ENCODE measurements around the gene AGAP1. TPM values are rescaled to one million over a fixed set of nuclear protein-coding genes. Genes with fewer than 3 reads are reported as not detected.

AGAP1 gene
- polyA plus RNA-seq, 1 experiment = 12.4 TPM

GRCh38 chr2:235556086-235556485 lies 62.2 kb downstream of the AGAP1 start:
- ChIA-PET POLR2A (no interaction called here), CTCF (no interaction called here)
- Histone ChIP-seq H3K27ac (ENCODE audit: low read depth, low read length) (no peak overlapping the region), H3K9me3 (ENCODE audit: control insufficient read depth, insufficient read depth, low read length) (no peaks in the 10 kb centered on the region; the same call in 1 of the 2 replicates), H3K27me3 (ENCODE audit: control insufficient read depth, insufficient read depth, low read length) (no peaks in the 10 kb centered on the region), H3K4me3 (ENCODE audit: low read depth, low read length) (no peak overlapping the region)
- no peak for DNase-seq (ENCODE audit: low read depth, low spot score)
- TF ChIP-seq, protein P1, sequence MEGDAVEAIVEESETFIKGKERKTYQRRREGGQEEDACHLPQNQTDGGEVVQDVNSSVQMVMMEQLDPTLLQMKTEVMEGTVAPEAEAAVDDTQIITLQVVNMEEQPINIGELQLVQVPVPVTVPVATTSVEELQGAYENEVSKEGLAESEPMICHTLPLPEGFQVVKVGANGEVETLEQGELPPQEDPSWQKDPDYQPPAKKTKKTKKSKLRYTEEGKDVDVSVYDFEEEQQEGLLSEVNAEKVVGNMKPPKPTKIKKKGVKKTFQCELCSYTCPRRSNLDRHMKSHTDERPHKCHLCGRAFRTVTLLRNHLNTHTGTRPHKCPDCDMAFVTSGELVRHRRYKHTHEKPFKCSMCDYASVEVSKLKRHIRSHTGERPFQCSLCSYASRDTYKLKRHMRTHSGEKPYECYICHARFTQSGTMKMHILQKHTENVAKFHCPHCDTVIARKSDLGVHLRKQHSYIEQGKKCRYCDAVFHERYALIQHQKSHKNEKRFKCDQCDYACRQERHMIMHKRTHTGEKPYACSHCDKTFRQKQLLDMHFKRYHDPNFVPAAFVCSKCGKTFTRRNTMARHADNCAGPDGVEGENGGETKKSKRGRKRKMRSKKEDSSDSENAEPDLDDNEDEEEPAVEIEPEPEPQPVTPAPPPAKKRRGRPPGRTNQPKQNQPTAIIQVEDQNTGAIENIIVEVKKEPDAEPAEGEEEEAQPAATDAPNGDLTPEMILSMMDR (IDR thresholded peaks at IDR 0.05; ENCODE audit: low read depth, low read length) = no peak

DNA sequence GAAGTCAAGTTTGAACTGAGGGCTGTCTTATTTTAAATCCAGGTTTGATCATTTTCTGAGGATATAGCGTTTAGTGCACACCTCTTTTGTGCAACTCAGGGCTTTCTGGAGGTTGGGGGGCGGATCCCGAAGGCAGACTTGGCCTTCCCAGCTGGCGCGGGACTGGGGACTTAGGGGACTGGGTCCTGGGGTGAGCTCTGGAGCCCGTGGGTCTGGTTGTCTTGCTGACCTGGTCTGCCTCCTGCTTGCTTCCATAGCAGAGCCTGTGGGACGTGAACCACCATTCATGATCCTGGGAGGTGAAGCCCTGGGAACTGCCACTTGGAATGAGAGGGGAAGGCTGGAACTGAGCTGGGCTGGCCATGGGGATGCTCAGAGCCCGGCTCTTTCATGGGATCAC lies 63.1 kb downstream of the AGAP1 start:
- H3K27ac ChIP-seq (ENCODE audit: low read depth, low read length) = no peak overlapping the region
- POLR2A ChIA-PET = no interaction called here
- H3K9me3 ChIP-seq (ENCODE audit: control insufficient read depth, insufficient read depth, low read length) = no peaks in the 10 kb centered on the region; the same call in 1 of the 2 replicates
- no peak overlapping the region for H3K4me3 ChIP-seq (ENCODE audit: low read depth, low read length)
- no peaks in the 10 kb centered on the region for H3K27me3 ChIP-seq (ENCODE audit: control insufficient read depth, insufficient read depth, low read length)
- CTCF ChIA-PET = no interaction called here
- TF ChIP-seq, protein P1 (IDR thresholded peaks at IDR 0.05; ENCODE audit: low read depth, low read length) = no peak
- DNase-seq (ENCODE audit: low read depth, low spot score) = no peak

DNA sequence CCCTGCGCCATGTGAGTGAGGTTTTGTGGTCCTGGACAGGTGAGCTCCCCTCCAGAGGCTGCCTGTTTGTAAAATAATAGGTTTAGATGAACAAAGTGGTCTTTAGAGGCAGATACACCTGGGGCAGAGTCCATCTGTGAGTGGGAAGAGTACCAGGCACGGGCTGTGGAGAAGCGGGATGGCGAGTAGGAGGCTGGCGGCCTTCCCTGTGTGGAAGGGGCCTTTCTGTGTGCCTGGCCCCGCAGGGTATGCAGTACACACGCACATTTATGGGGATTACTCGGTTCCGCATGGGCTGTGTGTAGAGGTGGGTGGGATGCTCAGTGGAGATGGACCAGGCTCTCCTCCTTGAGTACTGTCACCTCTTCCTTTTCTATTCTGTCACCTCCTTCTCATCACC lies 64.1 kb downstream of the AGAP1 start:
- H3K27ac ChIP-seq (ENCODE audit: low read depth, low read length) = no peak overlapping the region
- POLR2A ChIA-PET = no interaction called here
- CTCF ChIA-PET = no interaction called here

GRCh38 chr2:235558572-235558971 lies 64.7 kb downstream of the AGAP1 start:
- TF ChIP-seq, protein P1 (IDR thresholded peaks at IDR 0.05; ENCODE audit: low read depth, low read length) = no peak
- H3K4me3 ChIP-seq (ENCODE audit: low read depth, low read length) = no peak overlapping the region
- ChIA-PET CTCF (interaction anchor here (2.1 kb wide), 1 partner anchor 188 kb away, joined by 7 read pairs; no protein-coding TSS in a partner anchor), POLR2A (no interaction called here)
- no peaks in the 10 kb centered on the region for H3K27me3 ChIP-seq (ENCODE audit: control insufficient read depth, insufficient read depth, low read length)
- H3K27ac ChIP-seq (ENCODE audit: low read depth, low read length) = no peak overlapping the region
- no peaks in the 10 kb centered on the region; the same call in 1 of the 2 replicates for H3K9me3 ChIP-seq (ENCODE audit: control insufficient read depth, insufficient read depth, low read length)
- no peak for DNase-seq (ENCODE audit: low read depth, low spot score)

More for the DNA sequence above, 64.1 kb downstream of the AGAP1 start:
- TF ChIP-seq, protein P1 (IDR thresholded peaks at IDR 0.05; ENCODE audit: low read depth, low read length) = no peak
- no peak for DNase-seq (ENCODE audit: low read depth, low spot score)
- Histone ChIP-seq H3K27me3 (ENCODE audit: control insufficient read depth, insufficient read depth, low read length) (no peaks in the 10 kb centered on the region), H3K9me3 (ENCODE audit: control insufficient read depth, insufficient read depth, low read length) (no peaks in the 10 kb centered on the region; the same call in 1 of the 2 replicates), H3K4me3 (ENCODE audit: low read depth, low read length) (no peak overlapping the region)

DNA sequence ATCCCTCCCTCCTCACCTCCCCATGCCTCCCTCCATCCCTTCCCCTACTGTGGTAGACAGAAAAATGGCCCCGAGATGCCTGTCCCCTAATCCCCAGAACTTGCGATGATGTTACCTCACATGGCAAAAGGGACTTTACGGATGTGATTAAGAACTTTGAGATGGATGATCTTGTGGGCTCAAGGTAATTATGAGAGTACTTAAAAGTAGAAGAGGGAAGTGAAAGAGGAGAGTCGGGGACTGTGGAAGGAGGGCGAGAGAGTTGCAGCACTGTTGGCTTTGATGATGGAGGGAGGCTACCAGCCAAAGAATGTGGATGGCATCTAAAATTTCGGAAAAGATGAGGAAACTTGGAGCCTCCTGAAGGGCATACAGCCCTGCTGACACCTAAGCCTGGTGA lies 66.5 kb downstream of the AGAP1 start:
- H3K9me3 ChIP-seq (ENCODE audit: control insufficient read depth, insufficient read depth, low read length) = no peaks in the 10 kb centered on the region; the same call in 1 of the 2 replicates
- no peaks in the 10 kb centered on the region for H3K27me3 ChIP-seq (ENCODE audit: control insufficient read depth, insufficient read depth, low read length)
- H3K4me3 ChIP-seq (ENCODE audit: low read depth, low read length) = no peak overlapping the region
- TF ChIP-seq, protein P1 (IDR thresholded peaks at IDR 0.05; ENCODE audit: low read depth, low read length) = no peak
- ChIA-PET CTCF (interaction anchor here (2.1 kb wide), 1 partner anchor 186 kb away, joined by 7 read pairs; no protein-coding TSS in a partner anchor), POLR2A (no interaction called here)
- H3K27ac ChIP-seq (ENCODE audit: low read depth, low read length) = no peak overlapping the region
- no peak for DNase-seq (ENCODE audit: low read depth, low spot score)

Data from AG04450 (cell line).